ENCODE measurements around the gene IL4R.
"Not testable (repeated sequence)": the region's sequence is repeated elsewhere in the genome, so short reads cannot be mapped to it uniquely, and the experiment has no call there.

The IL4R gene

GRCh38 chr16:27313422-27314160, at the start of gene IL4R:
IL4R (plus strand) TSS chr16:27313974; CDS start chr16:27340204, 26,230 bp downstream.
- DNase-seq, result peak in 1 of 2 experiments; percentile 1

GRCh38 chr16:27264151-27264550, 49.6 kb upstream of the IL4R start:
- DNase-seq, result no peak

DNA sequence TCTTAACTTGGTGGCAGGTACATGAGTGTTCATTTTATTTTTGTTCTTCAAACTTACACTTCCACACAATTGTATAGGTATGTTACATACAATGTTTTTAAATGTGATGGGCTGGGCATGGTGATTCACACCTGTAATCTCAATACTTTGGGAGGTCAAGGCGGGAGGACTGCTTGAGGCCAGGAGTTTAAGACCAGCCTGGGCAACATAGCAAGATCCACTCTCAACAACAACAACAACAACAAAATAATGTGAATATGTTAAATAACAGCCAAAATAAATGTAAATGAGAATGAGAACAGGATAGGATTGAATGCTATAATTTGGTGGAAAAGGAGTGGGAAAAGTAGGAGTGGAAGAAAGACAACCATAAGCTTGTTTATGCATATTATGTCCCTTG, 47.8 kb upstream of the IL4R start:
- no peak for DNase-seq

DNA sequence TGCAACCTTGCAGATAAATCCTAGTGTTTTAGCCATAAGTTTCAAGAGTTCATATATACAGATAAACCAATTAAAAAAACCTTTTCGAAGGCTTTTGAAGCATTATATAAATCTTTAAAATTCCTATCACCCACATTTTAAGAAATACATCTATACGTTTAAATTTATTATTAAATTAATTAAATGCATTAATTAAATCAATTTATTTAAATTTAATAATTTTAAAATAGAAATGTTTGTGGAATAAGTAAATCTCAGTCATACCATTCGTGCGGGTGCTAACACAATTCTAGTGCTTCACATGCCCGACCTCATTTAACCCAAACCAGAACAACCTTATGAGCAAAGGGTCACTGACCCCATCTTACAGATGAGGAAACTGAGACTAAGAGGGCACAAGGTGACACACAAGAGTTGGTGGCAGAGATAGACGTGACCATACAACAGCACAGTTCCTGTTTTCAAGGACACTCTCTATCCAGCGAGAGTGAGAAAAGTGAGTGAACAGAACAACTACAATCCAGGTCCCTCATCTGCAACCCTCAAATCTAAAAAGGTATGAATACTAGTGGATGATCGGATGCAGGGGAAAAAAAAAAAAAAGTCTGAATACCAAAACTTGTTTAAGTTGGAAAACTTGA, 46.6 kb upstream of the IL4R start:
- DNase-seq, result no peak

- peak; percentile 63 to 79 for DNase-seq
Observed at GRCh38 chr16:27268376-27269299, 45.1 kb upstream of the IL4R start, which contains the start of gene NSMCE1. NSMCE1 (minus strand) TSS chr16:27268772; CDS start chr16:27257570, 11,202 bp downstream.

GRCh38 chr16:27269300-27270150, 44.2 kb upstream of the IL4R start:
- DNase-seq, result no peak

GRCh38 chr16:27270349-27270748, 43.4 kb upstream of the IL4R start:
- DNase-seq, result no peak

- no peak for DNase-seq
Observed at GRCh38 chr16:27272076-27272475, 41.7 kb upstream of the IL4R start.

- not testable (repeated sequence) for DNase-seq
Observed at GRCh38 chr16:27272697-27273096, 41.1 kb upstream of the IL4R start.

DNA sequence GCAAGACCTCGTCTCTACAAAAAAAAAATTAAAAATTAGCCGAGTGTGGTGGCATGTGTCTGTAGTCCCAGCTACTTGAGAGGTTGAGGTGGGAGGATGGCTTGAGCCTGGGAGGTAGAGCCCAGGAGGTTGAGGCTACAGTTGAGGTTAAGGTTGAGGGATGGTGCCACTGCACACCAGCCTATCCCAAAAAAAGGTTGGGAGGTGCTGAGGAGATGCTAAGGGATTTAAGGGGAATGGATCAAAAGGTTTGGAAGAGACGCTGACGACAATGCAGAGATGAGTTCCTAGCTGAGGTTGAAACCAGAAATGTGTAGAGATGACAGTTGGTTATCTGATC, 40.5 kb upstream of the IL4R start:
- no peak for DNase-seq

- DNase-seq, result no peak
Observed at GRCh38 chr16:27273670-27274423, 39.9 kb upstream of the IL4R start.

GRCh38 chr16:27274424-27274874, 39.3 kb upstream of the IL4R start:
- DNase-seq, result not testable (repeated sequence)

DNA sequence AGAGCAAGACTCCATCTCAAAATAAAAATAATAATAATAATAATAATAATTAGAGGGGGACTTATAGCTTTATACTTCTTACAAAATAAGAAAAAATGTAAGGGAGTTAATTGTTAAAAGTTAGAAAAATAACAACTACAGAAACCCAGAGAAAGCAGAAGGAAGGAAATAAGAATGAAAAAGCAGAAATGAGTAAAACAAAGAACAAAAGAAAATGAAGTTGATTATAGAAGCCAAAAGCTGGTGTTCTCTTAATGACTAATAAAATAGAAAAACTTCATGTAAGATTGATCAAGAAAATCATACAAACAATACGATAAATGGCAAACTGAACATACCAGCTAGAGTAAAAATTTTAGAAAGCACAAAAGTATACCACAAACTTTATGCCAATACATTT, 38.4 kb upstream of the IL4R start:
- no peak for DNase-seq

GRCh38 chr16:27281243-27281642, 32.5 kb upstream of the IL4R start:
- no peak for DNase-seq

DNA sequence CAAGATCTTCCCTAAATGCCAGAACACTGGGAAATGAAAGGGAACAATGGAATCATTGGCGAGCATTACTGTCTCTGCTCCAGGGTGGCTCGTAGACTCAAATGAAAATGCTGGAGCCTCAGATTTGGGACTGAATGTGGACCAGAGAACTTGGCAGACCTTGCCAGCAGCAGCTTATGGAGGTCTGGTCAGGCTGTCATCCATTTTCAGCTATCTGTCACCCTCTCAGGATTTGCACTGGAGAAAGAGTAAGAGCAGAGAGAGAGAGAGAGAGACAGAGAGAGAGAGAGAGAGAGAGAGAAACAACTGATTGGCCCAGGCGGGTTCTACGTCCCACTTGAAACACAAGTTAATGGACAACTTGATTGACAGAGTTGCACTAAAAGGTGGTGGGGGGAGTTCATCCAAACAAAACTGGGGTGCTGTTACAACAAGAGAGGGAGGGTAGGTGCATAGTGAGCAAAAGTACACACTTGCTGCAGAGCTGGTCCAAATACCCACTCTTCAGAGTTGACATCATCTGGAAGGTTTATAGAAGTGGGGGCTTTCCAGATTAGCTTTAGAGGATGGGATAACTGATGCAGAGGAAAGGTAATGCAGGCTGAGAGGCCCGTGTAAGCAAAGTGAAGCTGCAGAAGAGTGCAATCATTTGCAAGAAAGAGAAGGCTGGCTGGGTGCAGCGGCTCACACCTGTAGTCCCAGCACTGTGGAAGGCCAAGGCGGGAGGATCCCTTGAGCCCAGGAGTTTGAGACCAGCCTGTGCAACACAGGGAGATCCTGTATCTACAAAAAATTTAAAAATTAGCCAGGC, 28.7 kb upstream of the IL4R start:
- no peak for DNase-seq

GRCh38 chr16:27285676-27286196, 28.0 kb upstream of the IL4R start:
- DNase-seq, result no peak

GRCh38 chr16:27286451-27286850, 27.3 kb upstream of the IL4R start:
- DNase-seq, result no peak

- DNase-seq, result no peak
Observed at GRCh38 chr16:27287051-27287811, 26.5 kb upstream of the IL4R start.

DNA sequence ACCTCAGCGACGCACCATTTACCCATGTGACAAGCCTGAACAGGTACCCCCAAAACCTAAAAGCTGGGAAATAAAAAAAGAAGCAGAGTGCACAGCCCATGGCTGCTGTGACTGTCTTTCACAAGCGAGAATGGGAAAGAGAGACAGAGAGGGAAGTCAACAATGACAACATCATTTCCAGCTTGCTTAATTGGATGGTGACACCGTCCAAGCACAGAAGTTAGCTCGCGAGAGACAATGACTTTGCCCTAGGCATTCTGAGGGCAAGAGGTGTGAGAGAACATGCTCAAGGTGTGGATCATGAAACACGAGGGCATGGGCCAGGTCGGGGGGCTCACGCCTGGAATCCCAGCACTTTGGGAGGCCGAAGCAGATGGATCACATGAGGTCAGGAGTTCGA, 25.9 kb upstream of the IL4R start:
- no peak for DNase-seq

GRCh38 chr16:27288313-27288712, 25.5 kb upstream of the IL4R start:
- DNase-seq, result not testable (repeated sequence)
